Activated CD4-positive, alpha-beta T cell treated with anti-CD3 and anti-CD28 coated beads, Interleukin-2, amount 10 ng/mL, durations not matched to agents 7 days and 5 days (primary cell): ENCODE measurements around the gene CLPX. TPM values are rescaled to one million over a fixed set of nuclear protein-coding genes. Genes with fewer than 3 reads are reported as not detected.
A peak's percentile ranks its signal among the peaks of the same experiment; 100 is the strongest.
"Not testable (repeated sequence)": the region's sequence is repeated elsewhere in the genome, so short reads cannot be mapped to it uniquely, and the experiment has no call there.

Source experiments
- CTCF ChIA-PET: fragments of 350-600 bp; sonication (Branson Sonifier 250); formaldehyde crosslinking; loops from one replicate; lab custom pipeline; 2021; ENCODE audit warnings: antibody characterized with exemption; lab: Charles Lee
- POLR2A ChIA-PET: fragments of 350-600 bp; sonication (Branson Sonifier 250); formaldehyde crosslinking; loops from one replicate; lab custom pipeline; 2021; ENCODE audit warnings: antibody characterized with exemption; lab: Charles Lee
- DNase-seq: peaks from one replicate; pipeline ENCODE4 v3.0.0-alpha.2; 2020
- H3K27ac Mint-ChIP-seq: one replicate; pipeline ENCODE4 v1.8.0; 2021; ENCODE audit warnings: mild to moderate bottlenecking, moderate library complexity, mixed read lengths
- H3K27me3 Mint-ChIP-seq: one replicate; pipeline ENCODE4 v1.8.0; 2021; ENCODE audit warnings: mixed read lengths
- H3K36me3 Mint-ChIP-seq: one replicate; pipeline ENCODE4 v1.8.0; 2021; ENCODE audit warnings: low read depth, mixed read lengths
- H3K4me1 Mint-ChIP-seq: one replicate; pipeline ENCODE4 v1.8.0; 2021; ENCODE audit warnings: mixed read lengths
- H3K4me3 Mint-ChIP-seq: one replicate; pipeline ENCODE4 v1.8.0; 2021; ENCODE audit warnings: mild to moderate bottlenecking, moderate library complexity, mixed read lengths
- H3K9me3 Mint-ChIP-seq: one replicate; pipeline ENCODE4 v1.8.0; 2021; ENCODE audit warnings: mixed read lengths
- total RNA-seq, 2 experiments: library from RNA; stranded (reverse); gene quantifications; one replicate each; pipeline ENCODE4 v1.2.3, GENCODE V29; 2021

The CLPX gene
- 10 to 100 TPM; 44.9 to 47.3 TPM for total RNA-seq

GRCh38 chr15:65184868-65185717, at the start of gene CLPX:
Gene CLPX, minus strand, starts transcription at chr15:65185342. Its CDS starts 189 bp downstream, at chr15:65185153.
- peaks cover 23% of the 10 kb centered on the region for H3K4me1 Mint-ChIP-seq
- peak within 1 kb of the TSS; percentile 90 for H3K27ac Mint-ChIP-seq
- peak; percentile 93 for DNase-seq
- H3K27me3 Mint-ChIP-seq, result no peaks in the 10 kb centered on the region
- H3K9me3 Mint-ChIP-seq, result no peaks in the 10 kb centered on the region
- peaks cover 14% of the 10 kb centered on the region for H3K36me3 Mint-ChIP-seq
- ChIA-PET POLR2A (interaction anchor here (0.6 to 1.9 kb wide), 4 partner anchors 23 to 119 kb away, joined by 3 to 13 read pairs (median 3); partner anchors contain the start of gene RNU5B-1), CTCF (interaction anchor here (0.6 to 2.0 kb wide), 6 partner anchors 10 to 195 kb away, joined by 3 to 8 read pairs (median 4); partner anchors contain the start of gene SPG21)
- peak within 1 kb of the TSS; percentile 96 for H3K4me3 Mint-ChIP-seq

- H3K4me1 Mint-ChIP-seq, result peaks cover 9% of the 10 kb centered on the region
- no peaks in the 10 kb centered on the region for H3K27me3 Mint-ChIP-seq
- ChIA-PET POLR2A (no interaction called here), CTCF (interaction anchor here (0.6 kb wide), 2 partner anchors 32 to 1285 kb away, joined by 3 read pairs; no protein-coding TSS in a partner anchor)
- no peaks in the 10 kb centered on the region for H3K36me3 Mint-ChIP-seq
- no peak for DNase-seq
- H3K4me3 Mint-ChIP-seq, result no peak overlapping the region
- peaks cover 2% of the 10 kb centered on the region for H3K9me3 Mint-ChIP-seq
- no peak overlapping the region for H3K27ac Mint-ChIP-seq
Measured at GRCh38 chr15:65233696-65234095, 48.6 kb upstream of the CLPX start.

GRCh38 chr15:65232520-65232919, 47.4 kb upstream of the CLPX start:
- Mint-ChIP-seq H3K4me1 (peaks cover 9% of the 10 kb centered on the region), H3K36me3 (no peaks in the 10 kb centered on the region), H3K4me3 (no peak overlapping the region), H3K27ac (no peak overlapping the region), H3K27me3 (no peaks in the 10 kb centered on the region), H3K9me3 (peaks cover 2% of the 10 kb centered on the region)
- DNase-seq, result no peak
- ChIA-PET CTCF (no interaction called here), POLR2A (no interaction called here)

GRCh38 chr15:65231306-65231705, 46.2 kb upstream of the CLPX start:
- no peaks in the 10 kb centered on the region for H3K36me3 Mint-ChIP-seq
- H3K27ac Mint-ChIP-seq, result no peak overlapping the region
- POLR2A ChIA-PET, result no interaction called here
- CTCF ChIA-PET, result no interaction called here
- H3K9me3 Mint-ChIP-seq, result peaks cover 2% of the 10 kb centered on the region
- peaks cover 5% of the 10 kb centered on the region for H3K4me1 Mint-ChIP-seq
- no peaks in the 10 kb centered on the region for H3K27me3 Mint-ChIP-seq
- H3K4me3 Mint-ChIP-seq, result no peak overlapping the region
- no peak for DNase-seq

- H3K4me1 Mint-ChIP-seq, H3K36me3 Mint-ChIP-seq, H3K27me3 Mint-ChIP-seq, H3K9me3 Mint-ChIP-seq, DNase-seq, POLR2A ChIA-PET, H3K27ac Mint-ChIP-seq, H3K4me3 Mint-ChIP-seq, CTCF ChIA-PET: not testable (repeated sequence)
Measured at GRCh38 chr15:65226901-65227300, 41.8 kb upstream of the CLPX start.

- CTCF ChIA-PET, result no interaction called here
- POLR2A ChIA-PET, result no interaction called here
- no peaks in the 10 kb centered on the region for H3K4me1 Mint-ChIP-seq
- H3K27ac Mint-ChIP-seq, result no peak overlapping the region
- peaks cover 2% of the 10 kb centered on the region for H3K27me3 Mint-ChIP-seq
- no peak overlapping the region for H3K4me3 Mint-ChIP-seq
- H3K9me3 Mint-ChIP-seq, result no peaks in the 10 kb centered on the region
- no peaks in the 10 kb centered on the region for H3K36me3 Mint-ChIP-seq
- DNase-seq, result no peak
Measured at GRCh38 chr15:65226221-65226620, 41.1 kb upstream of the CLPX start.

- no peak for DNase-seq
- ChIA-PET POLR2A (no interaction called here), CTCF (no interaction called here)
- Mint-ChIP-seq H3K4me3 (no peak overlapping the region), H3K4me1 (no peaks in the 10 kb centered on the region), H3K9me3 (no peaks in the 10 kb centered on the region), H3K36me3 (no peaks in the 10 kb centered on the region), H3K27me3 (peaks cover 2% of the 10 kb centered on the region), H3K27ac (no peak overlapping the region)
Measured at GRCh38 chr15:65223996-65224395, 38.9 kb upstream of the CLPX start.

- CTCF ChIA-PET, result interaction anchor here (1.5 kb wide), 1 partner anchor 11 kb away, joined by 4 read pairs; no protein-coding TSS in a partner anchor
- Mint-ChIP-seq H3K9me3 (no peaks in the 10 kb centered on the region), H3K4me3 (no peak overlapping the region), H3K36me3 (no peaks in the 10 kb centered on the region), H3K4me1 (no peaks in the 10 kb centered on the region), H3K27me3 (peaks cover 2% of the 10 kb centered on the region), H3K27ac (no peak overlapping the region)
- no peak for DNase-seq
- POLR2A ChIA-PET, result no interaction called here
Measured at GRCh38 chr15:65222891-65223290, 37.7 kb upstream of the CLPX start.

- Mint-ChIP-seq H3K4me3 (no peak overlapping the region), H3K4me1 (no peaks in the 10 kb centered on the region), H3K9me3 (no peaks in the 10 kb centered on the region), H3K27ac (no peak overlapping the region), H3K27me3 (peaks cover 2% of the 10 kb centered on the region), H3K36me3 (no peaks in the 10 kb centered on the region)
- CTCF ChIA-PET, result interaction anchor here (0.6 to 1.5 kb wide), 6 partner anchors 10 to 201 kb away, joined by 3 to 4 read pairs (median 4); partner anchors contain the start of gene CLPX
- POLR2A ChIA-PET, result no interaction called here
- no peak for DNase-seq
Measured at GRCh38 chr15:65221697-65222096, 36.6 kb upstream of the CLPX start.

- ChIA-PET POLR2A (no interaction called here), CTCF (interaction anchor here (0.6 kb wide), 1 partner anchor 435 kb away, joined by 4 read pairs; no protein-coding TSS in a partner anchor)
- H3K27ac Mint-ChIP-seq, result no peak overlapping the region
Measured at GRCh38 chr15:65219137-65219536, 34.0 kb upstream of the CLPX start.

GRCh38 chr15:65217526-65218482, 32.7 kb upstream of the CLPX start:
- H3K27ac Mint-ChIP-seq, result no peak overlapping the region
- CTCF ChIA-PET, result interaction anchor here (1.1 kb wide), 1 partner anchor 101 kb away, joined by 3 read pairs; no protein-coding TSS in a partner anchor
- H3K4me1 Mint-ChIP-seq, result no peaks in the 10 kb centered on the region
- H3K4me3 Mint-ChIP-seq, result no peak overlapping the region
- H3K36me3 Mint-ChIP-seq, result no peaks in the 10 kb centered on the region
- H3K9me3 Mint-ChIP-seq, result no peaks in the 10 kb centered on the region
- no peaks in the 10 kb centered on the region for H3K27me3 Mint-ChIP-seq
- POLR2A ChIA-PET, result no interaction called here
- DNase-seq, result no peak

More at GRCh38 chr15:65219137-65219536, 34.0 kb upstream of the CLPX start:
- Mint-ChIP-seq H3K4me3 (no peak overlapping the region), H3K27me3 (peaks cover 2% of the 10 kb centered on the region), H3K36me3 (no peaks in the 10 kb centered on the region), H3K4me1 (no peaks in the 10 kb centered on the region), H3K9me3 (no peaks in the 10 kb centered on the region)
- no peak for DNase-seq

- Mint-ChIP-seq H3K9me3 (no peaks in the 10 kb centered on the region), H3K27ac (no peak overlapping the region), H3K36me3 (no peaks in the 10 kb centered on the region), H3K4me1 (no peaks in the 10 kb centered on the region), H3K27me3 (no peaks in the 10 kb centered on the region), H3K4me3 (no peak overlapping the region)
- CTCF ChIA-PET, result interaction anchor here (0.6 to 1.4 kb wide), 4 partner anchors 19 to 345 kb away, joined by 3 to 4 read pairs (median 3); no protein-coding TSS in a partner anchor
- DNase-seq, result no peak
- POLR2A ChIA-PET, result no interaction called here
Measured at GRCh38 chr15:65215496-65215895, 30.4 kb upstream of the CLPX start.
